ENCODE data around the gene TBC1D30. TPM values are rescaled to one million over a fixed set of nuclear protein-coding genes. Genes with fewer than 3 reads are reported as not detected.

Gene TBC1D30
- total RNA-seq, 1 experiment from 2014 or later: 3.6 TPM

- TF ChIP-seq NFE2L1 (CRISPR knock-in tag; IDR thresholded peaks at IDR 0.05): no peak
- TF ChIP-seq, protein P1, sequence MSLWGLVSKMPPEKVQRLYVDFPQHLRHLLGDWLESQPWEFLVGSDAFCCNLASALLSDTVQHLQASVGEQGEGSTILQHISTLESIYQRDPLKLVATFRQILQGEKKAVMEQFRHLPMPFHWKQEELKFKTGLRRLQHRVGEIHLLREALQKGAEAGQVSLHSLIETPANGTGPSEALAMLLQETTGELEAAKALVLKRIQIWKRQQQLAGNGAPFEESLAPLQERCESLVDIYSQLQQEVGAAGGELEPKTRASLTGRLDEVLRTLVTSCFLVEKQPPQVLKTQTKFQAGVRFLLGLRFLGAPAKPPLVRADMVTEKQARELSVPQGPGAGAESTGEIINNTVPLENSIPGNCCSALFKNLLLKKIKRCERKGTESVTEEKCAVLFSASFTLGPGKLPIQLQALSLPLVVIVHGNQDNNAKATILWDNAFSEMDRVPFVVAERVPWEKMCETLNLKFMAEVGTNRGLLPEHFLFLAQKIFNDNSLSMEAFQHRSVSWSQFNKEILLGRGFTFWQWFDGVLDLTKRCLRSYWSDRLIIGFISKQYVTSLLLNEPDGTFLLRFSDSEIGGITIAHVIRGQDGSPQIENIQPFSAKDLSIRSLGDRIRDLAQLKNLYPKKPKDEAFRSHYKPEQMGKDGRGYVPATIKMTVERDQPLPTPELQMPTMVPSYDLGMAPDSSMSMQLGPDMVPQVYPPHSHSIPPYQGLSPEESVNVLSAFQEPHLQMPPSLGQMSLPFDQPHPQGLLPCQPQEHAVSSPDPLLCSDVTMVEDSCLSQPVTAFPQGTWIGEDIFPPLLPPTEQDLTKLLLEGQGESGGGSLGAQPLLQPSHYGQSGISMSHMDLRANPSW (CRISPR knock-in tag; conservative IDR thresholded peaks at IDR 0.05; ENCODE audit: low read depth): no peak
- no peak for TF ChIP-seq ZNF138 (CRISPR knock-in tag; conservative IDR thresholded peaks at IDR 0.05)
These were observed 42.1 kb upstream of the TBC1D30 start (continued) for GRCh38 chr12:64782191-64782876.

DNA sequence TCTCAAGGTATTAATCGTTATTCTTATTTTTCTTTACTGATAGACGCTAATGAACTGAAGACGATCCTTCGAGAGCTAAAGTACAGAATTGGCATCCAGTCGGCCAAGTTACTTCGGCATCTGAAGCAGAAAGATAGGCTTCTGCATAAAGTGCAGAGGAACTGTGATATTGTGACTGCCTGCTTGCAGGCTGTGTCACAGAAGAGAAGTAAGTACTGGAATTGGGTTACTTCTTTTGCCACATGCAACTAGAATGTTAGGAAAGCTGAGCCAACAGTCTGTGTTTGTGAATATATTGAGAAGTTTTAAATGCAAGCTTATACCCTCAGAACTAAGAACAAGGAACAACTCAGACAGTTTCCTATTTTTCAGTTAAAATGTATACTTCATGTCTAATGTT lies 38.6 kb upstream of the TBC1D30 start:
- Mint-ChIP-seq H3K36me3 (no peaks in the 10 kb centered on the region), H3K4me1 (peaks cover 21% of the 10 kb centered on the region), H3K4me3 (no peak overlapping the region), H3K27ac (no peak overlapping the region), H3K9me3 (no peaks in the 10 kb centered on the region), H3K27me3 (ENCODE audit: low read depth) (peaks cover 26% of the 10 kb centered on the region)
- DNase-seq (ENCODE audit: low spot score) (no peak), ATAC-seq (no peak)
- POLR2A ChIA-PET: no interaction called here
- CTCF ChIA-PET: interaction anchor here (1.3 kb wide), 1 partner anchor 10 kb away, joined by 3 read pairs; no protein-coding TSS in a partner anchor
- no peak for TF ChIP-seq MYBL2 (CRISPR knock-in tag; IDR thresholded peaks at IDR 0.05)
- TF ChIP-seq HMGA2 (CRISPR knock-in tag; IDR thresholded peaks at IDR 0.05): no peak
- TF ChIP-seq, protein P2, sequence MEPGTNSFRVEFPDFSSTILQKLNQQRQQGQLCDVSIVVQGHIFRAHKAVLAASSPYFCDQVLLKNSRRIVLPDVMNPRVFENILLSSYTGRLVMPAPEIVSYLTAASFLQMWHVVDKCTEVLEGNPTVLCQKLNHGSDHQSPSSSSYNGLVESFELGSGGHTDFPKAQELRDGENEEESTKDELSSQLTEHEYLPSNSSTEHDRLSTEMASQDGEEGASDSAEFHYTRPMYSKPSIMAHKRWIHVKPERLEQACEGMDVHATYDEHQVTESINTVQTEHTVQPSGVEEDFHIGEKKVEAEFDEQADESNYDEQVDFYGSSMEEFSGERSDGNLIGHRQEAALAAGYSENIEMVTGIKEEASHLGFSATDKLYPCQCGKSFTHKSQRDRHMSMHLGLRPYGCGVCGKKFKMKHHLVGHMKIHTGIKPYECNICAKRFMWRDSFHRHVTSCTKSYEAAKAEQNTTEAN (CRISPR knock-in tag; IDR thresholded peaks at IDR 0.05): no peak
- TF ChIP-seq, protein P3, sequence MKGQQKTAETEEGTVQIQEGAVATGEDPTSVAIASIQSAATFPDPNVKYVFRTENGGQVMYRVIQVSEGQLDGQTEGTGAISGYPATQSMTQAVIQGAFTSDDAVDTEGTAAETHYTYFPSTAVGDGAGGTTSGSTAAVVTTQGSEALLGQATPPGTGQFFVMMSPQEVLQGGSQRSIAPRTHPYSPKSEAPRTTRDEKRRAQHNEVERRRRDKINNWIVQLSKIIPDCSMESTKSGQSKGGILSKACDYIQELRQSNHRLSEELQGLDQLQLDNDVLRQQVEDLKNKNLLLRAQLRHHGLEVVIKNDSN (CRISPR knock-in tag; IDR thresholded peaks at IDR 0.05): no peak
- no peak for TF ChIP-seq NR3C1 (CRISPR knock-in tag; conservative IDR thresholded peaks at IDR 0.05; ENCODE audit: low read depth)
- TF ChIP-seq ARID4B (CRISPR knock-in tag; IDR thresholded peaks at IDR 0.05; ENCODE audit: borderline replicate concordance): no peak
- TF ChIP-seq TP53 (CRISPR knock-in tag; IDR thresholded peaks at IDR 0.05): no peak
- TF ChIP-seq, protein P4, sequence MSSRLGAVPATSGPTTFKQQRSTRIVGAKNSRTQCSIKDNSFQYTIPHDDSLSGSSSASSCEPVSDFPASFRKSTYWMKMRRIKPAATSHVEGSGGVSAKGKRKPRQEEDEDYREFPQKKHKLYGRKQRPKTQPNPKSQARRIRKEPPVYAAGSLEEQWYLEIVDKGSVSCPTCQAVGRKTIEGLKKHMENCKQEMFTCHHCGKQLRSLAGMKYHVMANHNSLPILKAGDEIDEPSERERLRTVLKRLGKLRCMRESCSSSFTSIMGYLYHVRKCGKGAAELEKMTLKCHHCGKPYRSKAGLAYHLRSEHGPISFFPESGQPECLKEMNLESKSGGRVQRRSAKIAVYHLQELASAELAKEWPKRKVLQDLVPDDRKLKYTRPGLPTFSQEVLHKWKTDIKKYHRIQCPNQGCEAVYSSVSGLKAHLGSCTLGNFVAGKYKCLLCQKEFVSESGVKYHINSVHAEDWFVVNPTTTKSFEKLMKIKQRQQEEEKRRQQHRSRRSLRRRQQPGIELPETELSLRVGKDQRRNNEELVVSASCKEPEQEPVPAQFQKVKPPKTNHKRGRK (CRISPR knock-in tag; IDR thresholded peaks at IDR 0.05; ENCODE audit: borderline replicate concordance): no peak
- no peak for TF ChIP-seq NFE2L1 (CRISPR knock-in tag; IDR thresholded peaks at IDR 0.05)
- TF ChIP-seq, protein P5, sequence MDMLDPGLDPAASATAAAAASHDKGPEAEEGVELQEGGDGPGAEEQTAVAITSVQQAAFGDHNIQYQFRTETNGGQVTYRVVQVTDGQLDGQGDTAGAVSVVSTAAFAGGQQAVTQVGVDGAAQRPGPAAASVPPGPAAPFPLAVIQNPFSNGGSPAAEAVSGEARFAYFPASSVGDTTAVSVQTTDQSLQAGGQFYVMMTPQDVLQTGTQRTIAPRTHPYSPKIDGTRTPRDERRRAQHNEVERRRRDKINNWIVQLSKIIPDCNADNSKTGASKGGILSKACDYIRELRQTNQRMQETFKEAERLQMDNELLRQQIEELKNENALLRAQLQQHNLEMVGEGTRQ (CRISPR knock-in tag; IDR thresholded peaks at IDR 0.05): no peak
- TF ChIP-seq OVOL2 (CRISPR knock-in tag; IDR thresholded peaks at IDR 0.05; ENCODE audit: borderline replicate concordance): no peak
- TF ChIP-seq, protein P6, sequence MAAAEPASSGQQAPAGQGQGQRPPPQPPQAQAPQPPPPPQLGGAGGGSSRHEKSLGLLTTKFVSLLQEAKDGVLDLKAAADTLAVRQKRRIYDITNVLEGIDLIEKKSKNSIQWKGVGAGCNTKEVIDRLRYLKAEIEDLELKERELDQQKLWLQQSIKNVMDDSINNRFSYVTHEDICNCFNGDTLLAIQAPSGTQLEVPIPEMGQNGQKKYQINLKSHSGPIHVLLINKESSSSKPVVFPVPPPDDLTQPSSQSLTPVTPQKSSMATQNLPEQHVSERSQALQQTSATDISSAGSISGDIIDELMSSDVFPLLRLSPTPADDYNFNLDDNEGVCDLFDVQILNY (CRISPR knock-in tag; IDR thresholded peaks at IDR 0.05): no peak
- no peak for TF ChIP-seq KAT7 (CRISPR knock-in tag; IDR thresholded peaks at IDR 0.05; ENCODE audit: borderline replicate concordance)

Measured in WTC11 (cell line).